Neural cell (in vitro differentiated cells): ENCODE measurements around the gene STARD4.

Source experiments
- EZH2 ChIP-seq: fragments of 200-600, 300-800 bp; shearing (Covaris generic), sonication (generic); IDR thresholded peaks from 2 replicates; pipeline ENCODE4 v1.6.1; 2014; ENCODE audit warnings: antibody characterized with exemption, low read length, borderline replicate concordance, mild to moderate bottlenecking; ENCODE audit not compliant: insufficient read depth, poor library complexity, severe bottlenecking
- POLR2AphosphoS5 ChIP-seq: IDR thresholded peaks from 2 replicates; pipeline ENCODE4 v1.6.1; 2012

DNA sequence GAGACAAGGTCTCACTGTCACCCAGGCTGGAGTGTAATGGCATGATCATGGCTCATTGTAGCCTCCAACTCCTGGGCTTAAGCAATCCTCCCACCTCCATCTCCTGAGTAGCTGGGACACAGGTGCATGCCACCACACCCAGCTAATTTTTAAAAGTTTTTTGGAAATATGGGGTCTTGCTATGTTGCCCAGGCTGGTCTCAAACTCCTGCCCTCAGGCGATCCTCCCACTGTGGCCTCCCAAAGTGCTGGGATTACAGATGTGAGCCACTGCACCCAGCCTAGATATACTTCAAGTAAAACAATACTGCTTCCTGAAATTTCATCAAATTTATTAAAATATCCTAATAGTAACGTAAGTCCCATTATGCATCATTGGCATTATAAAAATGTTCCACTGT, 33.4 kb downstream of the STARD4 start:
- no peak for TF ChIP-seq EZH2
- no peak for TF ChIP-seq POLR2AphosphoS5
